ENCODE results near the gene MYH13.

Gene MYH13

GRCh38 chr17:10372906-10373305 is at the start of gene MYH13:
Gene MYH13, minus strand, starts transcription at chr17:10373006. Its CDS starts 8,476 bp downstream, at chr17:10364530.
- FAIRE-seq: no peak

GRCh38 chr17:10421900-10422542 is 49.2 kb upstream of the MYH13 start, which contains the start of gene MYH8:
Gene MYH8, minus strand, starts transcription at chr17:10421950. Its CDS starts 1,723 bp downstream, at chr17:10420227.
- FAIRE-seq (no peak), DNase-seq (ENCODE audit: insufficient read length, low spot score) (no peak)

More at GRCh38 chr17:10372906-10373305, at the start of gene MYH13:
- DNase-seq (ENCODE audit: insufficient read length, low spot score): no peak

- no peak for DNase-seq (ENCODE audit: insufficient read length, low spot score)
- FAIRE-seq: no peak
Measured at GRCh38 chr17:10421211-10421610, 48.4 kb upstream of the MYH13 start.

- no peak for DNase-seq (ENCODE audit: insufficient read length, low spot score)
- no peak for FAIRE-seq
Measured at GRCh38 chr17:10420811-10421210, 48.0 kb upstream of the MYH13 start.

- FAIRE-seq (no peak), DNase-seq (ENCODE audit: insufficient read length, low spot score) (no peak)
Measured at GRCh38 chr17:10417431-10417830, 44.6 kb upstream of the MYH13 start.

- DNase-seq (ENCODE audit: insufficient read length, low spot score) (no peak), FAIRE-seq (no peak)
Measured at GRCh38 chr17:10415161-10415560, 42.4 kb upstream of the MYH13 start.

GRCh38 chr17:10403589-10403988 is 30.8 kb upstream of the MYH13 start:
- no peak for DNase-seq (ENCODE audit: insufficient read length, low spot score)
- no peak for FAIRE-seq

- no peak for DNase-seq (ENCODE audit: insufficient read length, low spot score)
- no peak for FAIRE-seq
Measured at GRCh38 chr17:10398352-10398751, 25.5 kb upstream of the MYH13 start.

- DNase-seq (ENCODE audit: insufficient read length, low spot score) (no peak), FAIRE-seq (no peak)
Measured at GRCh38 chr17:10396524-10397163, 23.8 kb upstream of the MYH13 start.

GRCh38 chr17:10394201-10394887 is 21.5 kb upstream of the MYH13 start:
- no peak for FAIRE-seq

GRCh38 chr17:10392880-10393279 is 20.1 kb upstream of the MYH13 start:
- FAIRE-seq (no peak), DNase-seq (ENCODE audit: insufficient read length, low spot score) (no peak)

More at GRCh38 chr17:10394201-10394887, 21.5 kb upstream of the MYH13 start:
- no peak for DNase-seq (ENCODE audit: insufficient read length, low spot score)

GRCh38 chr17:10385871-10386270 is 13.1 kb upstream of the MYH13 start:
- no peak for FAIRE-seq
- DNase-seq (ENCODE audit: insufficient read length, low spot score): no peak

- DNase-seq (ENCODE audit: insufficient read length, low spot score) (no peak), FAIRE-seq (no peak)
Measured at GRCh38 chr17:10384175-10384574, 11.4 kb upstream of the MYH13 start.

- DNase-seq (ENCODE audit: insufficient read length, low spot score): no peak
- FAIRE-seq: no peak
Measured at GRCh38 chr17:10380631-10381408, 8.0 kb upstream of the MYH13 start.

- DNase-seq (ENCODE audit: insufficient read length, low spot score) (no peak), FAIRE-seq (no peak)
Measured at GRCh38 chr17:10370016-10370608, 2.7 kb downstream of the MYH13 start.

- DNase-seq (ENCODE audit: insufficient read length, low spot score) (no peak), FAIRE-seq (no peak)
Measured at GRCh38 chr17:10369239-10369638, 3.6 kb downstream of the MYH13 start.

- FAIRE-seq: no peak
Measured at GRCh38 chr17:10368561-10368960, 4.2 kb downstream of the MYH13 start.

GRCh38 chr17:10360578-10360977 is 12.2 kb downstream of the MYH13 start:
- FAIRE-seq (no peak), DNase-seq (ENCODE audit: insufficient read length, low spot score) (no peak)

More at GRCh38 chr17:10368561-10368960, 4.2 kb downstream of the MYH13 start:
- no peak for DNase-seq (ENCODE audit: insufficient read length, low spot score)

- peak; percentile 23 for DNase-seq (ENCODE audit: insufficient read length, low spot score)
- FAIRE-seq: no peak
Measured at GRCh38 chr17:10357768-10358167, 15.0 kb downstream of the MYH13 start.

- no peak for FAIRE-seq
- DNase-seq (ENCODE audit: insufficient read length, low spot score): no peak
Measured at GRCh38 chr17:10354651-10355050, 18.2 kb downstream of the MYH13 start.

GRCh38 chr17:10352893-10353292 is 19.9 kb downstream of the MYH13 start:
- FAIRE-seq: no peak

More at GRCh38 chr17:10352893-10353292, 19.9 kb downstream of the MYH13 start:
- DNase-seq (ENCODE audit: insufficient read length, low spot score): no peak

All from GM19239 (cell line).